HG03103 (cell line): ENCODE measurements around the gene ALX1.

Experiments used
- ATAC-seq: cut with Tn5 transposase; IDR thresholded peaks from one replicate; pipeline ENCODE4 v1.9.1; 2021; ENCODE audit warnings: low read depth; ENCODE audit not compliant: unreplicated experiment

Gene ALX1

GRCh38 chr12:85280165-85280983 lies at the start of gene ALX1:
TSS of gene ALX1 (plus strand) at chr12:85280220. CDS start at chr12:85280262, 42 bp downstream.
- no peak for ATAC-seq

DNA sequence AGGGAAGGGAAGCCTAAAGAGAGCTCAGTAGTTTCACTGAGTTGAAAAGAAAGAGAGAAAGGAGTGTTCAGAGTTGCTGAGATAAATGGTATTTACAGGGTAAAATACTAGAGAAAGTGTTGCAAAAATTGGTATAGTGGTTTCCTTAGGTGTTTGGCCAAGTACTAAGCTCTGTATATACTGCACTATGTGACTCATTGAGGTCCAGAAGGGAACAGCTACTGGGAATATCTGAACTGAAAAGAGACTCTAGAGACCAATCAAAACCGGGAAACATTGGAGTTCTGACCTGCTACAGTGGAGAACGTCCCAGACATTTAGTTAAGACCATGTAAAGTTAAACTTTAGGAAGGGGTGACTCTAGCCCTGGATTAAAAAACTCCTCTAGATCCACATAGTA lies 42.7 kb upstream of the ALX1 start:
- ATAC-seq = no peak

DNA sequence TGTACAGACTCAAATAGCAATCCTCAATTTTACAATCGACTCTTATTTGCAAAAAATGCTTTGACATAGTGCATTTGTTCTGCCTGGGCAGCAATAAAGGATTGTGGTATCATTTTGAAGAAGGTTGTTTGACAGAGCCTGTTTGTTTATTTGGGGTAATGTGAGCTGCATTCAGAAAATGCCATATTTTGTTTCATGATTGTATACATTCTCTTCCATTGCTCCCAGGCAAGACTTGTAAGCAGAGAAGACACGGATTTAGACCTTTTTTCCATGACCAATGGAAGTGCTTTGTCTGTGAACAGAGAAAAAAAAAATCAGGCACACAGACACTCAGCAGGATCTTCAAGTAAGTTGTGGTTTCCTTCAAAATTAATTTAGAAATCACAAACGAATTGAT lies 35.5 kb upstream of the ALX1 start:
- no peak for ATAC-seq

- ATAC-seq = no peak
Observed at GRCh38 chr12:85253853-85254252, 26.2 kb upstream of the ALX1 start.

DNA sequence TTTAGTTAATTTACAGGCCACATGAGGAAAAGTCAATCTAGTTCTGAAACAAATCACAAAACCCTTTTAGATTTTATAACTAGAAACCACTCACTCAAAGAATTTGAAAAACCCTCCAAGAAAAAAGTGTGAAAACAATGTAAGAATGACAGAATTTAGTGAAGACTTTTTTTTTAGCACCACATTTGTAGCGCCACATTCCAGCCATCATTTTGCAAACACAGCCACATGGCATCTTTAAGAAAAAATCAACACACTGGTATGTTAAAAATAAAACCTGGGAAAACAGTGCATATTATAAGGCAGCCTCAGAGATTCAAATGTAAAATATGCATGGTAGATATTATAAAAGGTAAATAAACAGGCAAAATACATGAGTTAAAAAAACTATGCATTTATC lies 22.3 kb upstream of the ALX1 start:
- no peak for ATAC-seq

DNA sequence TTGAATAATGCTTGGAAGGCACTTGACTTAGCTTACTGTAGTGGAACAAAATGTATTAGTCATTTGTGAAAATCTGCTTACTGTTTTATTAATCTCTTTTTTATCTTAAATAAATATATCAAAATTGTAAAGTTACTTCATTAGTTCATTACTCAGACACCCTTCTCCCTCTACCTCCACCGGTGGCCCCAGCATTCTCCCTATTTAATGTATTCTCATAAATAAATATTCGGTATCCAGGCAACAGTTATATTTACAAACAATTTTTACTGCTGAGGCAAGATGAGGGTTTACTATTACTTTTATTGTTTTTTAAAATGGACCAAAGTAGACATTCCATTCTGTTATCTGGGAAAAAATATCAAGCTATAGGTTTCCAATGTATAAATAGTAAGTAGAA lies 19.6 kb upstream of the ALX1 start:
- no peak for ATAC-seq

DNA sequence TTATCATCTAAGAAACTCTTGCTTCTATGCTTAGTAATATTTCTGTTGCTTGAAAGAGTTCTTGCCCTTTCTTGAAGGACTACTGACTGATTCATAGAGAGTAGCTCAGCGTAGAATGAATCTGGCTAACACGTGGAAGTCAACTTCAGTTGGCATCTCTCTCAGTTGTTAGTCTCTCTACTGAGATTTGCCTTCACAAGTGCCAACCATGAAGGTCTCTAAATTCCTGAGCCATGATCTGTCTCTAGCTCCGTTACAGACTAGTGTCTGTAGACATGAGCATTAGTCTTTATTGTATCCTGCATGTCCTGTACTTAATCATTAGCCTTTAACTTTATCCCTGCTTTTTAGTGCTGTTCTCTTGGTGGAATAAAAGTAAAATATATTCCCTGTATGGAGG lies 19.1 kb upstream of the ALX1 start:
- ATAC-seq = no peak

DNA sequence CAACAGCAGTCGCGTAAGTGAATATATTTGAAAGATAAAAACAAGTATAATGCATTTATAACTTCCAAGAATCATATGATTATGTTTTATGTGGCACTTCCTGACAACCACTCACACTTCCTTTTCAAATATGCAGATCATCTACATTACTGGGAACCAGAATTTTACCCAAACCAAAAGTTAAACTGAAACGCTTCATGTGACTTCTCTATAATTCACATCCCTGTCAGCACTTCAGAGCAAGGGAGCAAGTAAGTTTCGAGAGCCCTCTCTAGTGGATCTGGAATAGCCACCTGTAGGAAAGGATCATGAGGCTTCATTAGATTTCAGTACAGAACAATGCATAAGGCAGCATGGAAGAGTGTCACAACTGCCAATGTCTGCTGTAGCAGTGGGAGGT lies 13.7 kb upstream of the ALX1 start:
- ATAC-seq = no peak

DNA sequence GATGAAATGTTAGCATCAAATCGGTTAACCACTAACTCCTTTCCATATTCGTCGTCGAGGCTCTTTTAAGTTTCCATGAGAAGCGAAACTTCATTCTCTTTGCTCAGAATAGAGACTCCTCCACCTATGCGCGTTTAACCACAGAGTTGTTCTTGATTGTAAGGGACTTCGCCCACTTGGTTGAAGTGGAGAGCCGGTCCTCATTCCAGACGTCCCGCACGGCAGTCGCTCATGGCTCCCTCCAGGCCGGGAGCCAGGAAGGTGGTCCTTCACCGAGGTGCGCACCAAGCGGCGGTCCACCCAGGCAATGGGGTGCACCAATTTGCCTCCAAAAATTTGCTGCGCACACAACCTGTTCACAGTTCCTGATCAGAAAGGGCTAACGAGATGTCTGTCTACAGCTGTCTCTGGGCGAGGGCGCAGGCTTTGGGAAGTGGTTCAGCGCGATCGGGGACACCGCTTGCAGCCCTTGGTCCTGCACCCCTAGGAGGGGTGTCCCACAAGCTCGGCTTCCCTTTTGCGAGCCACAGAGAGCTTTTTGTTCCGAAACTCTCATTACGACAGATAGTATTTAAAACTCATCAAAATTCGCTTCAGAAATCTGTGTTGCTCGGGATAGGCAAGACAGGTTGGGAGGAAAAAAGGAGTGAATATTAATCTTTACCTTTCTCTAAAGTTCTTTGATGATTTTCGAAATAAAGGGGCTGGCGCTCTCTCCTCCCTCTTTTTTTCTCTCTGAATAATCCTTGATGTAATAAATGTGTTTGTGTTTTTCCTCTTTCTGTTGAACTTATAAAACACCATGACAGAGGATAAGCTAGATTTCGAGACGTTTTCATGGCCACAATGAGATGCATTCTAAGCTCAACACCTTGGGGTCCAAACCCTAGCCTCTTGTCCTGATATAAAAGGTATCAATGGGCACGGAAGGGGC lies 6.4 kb upstream of the ALX1 start:
- ATAC-seq = peak; percentile 53

GRCh38 chr12:85274315-85274651 lies 5.7 kb upstream of the ALX1 start:
- no peak for ATAC-seq

- ATAC-seq = no peak
Observed at GRCh38 chr12:85275374-85275773, 4.6 kb upstream of the ALX1 start.

DNA sequence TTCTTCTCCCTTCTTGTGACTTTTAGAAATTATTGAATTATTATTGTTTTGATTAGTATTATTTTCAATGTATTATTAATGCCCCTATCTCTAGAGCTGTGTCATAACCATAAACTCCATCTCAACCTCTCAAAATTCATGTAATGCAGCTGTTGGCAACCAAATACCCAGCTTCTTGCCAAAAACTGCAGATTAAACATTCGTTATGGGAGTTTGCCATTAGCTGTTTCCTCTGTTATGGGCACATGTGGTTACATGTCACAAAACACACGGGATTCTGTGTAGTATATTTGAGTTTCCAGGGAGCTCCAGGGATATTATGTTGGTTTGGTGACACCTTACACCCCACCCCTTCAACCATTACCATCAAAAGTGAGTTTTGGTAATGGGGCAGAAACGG lies 2.8 kb upstream of the ALX1 start:
- ATAC-seq = no peak

- no peak for ATAC-seq
Observed at GRCh38 chr12:85277900-85278597, 2.0 kb upstream of the ALX1 start.

DNA sequence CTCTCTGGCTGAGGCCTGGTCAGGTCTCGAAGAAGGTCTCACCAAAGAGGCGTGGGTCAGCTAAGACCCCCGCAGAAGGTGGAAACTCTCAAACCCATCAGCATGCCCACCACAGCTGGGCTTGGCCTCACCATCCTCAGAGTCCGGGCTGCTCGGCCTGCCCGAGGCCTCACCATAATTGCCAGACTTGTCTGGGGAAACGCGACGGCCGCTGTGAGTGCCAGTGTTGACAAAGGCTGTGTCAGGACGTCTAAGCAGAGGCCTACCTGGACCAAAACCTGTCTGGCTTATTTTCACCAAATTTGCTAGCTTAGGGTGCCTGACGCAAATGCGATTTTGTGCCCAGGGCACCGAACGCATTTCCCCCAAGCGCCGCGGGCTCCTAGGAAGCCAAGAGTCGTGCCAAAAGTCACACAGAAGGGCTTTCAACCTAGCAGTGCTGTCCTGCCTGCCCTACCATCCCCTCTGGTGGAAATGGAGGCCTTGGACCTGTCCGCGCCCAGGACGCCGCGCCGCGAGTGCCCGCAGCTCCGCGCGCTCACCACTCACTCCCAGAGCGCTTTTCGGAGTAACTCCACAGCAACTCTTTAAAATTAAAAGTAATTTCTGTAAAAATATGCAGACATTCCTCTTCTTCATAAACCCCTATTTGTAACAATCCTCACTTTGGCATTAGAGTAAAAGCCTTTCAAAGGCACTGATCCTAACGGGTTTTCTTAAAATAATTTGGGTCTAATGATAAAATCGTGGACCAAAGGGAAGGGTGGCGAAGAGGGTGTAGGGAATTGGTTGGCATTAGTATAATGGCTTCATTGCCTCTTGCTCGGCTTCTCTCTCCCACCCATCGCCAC lies 1.2 kb upstream of the ALX1 start:
- ATAC-seq = no peak

- no peak for ATAC-seq
Observed at GRCh38 chr12:85279449-85280164, 413 bp upstream of the ALX1 start.

- ATAC-seq = no peak
Observed at GRCh38 chr12:85280984-85281630, 1.1 kb downstream of the ALX1 start.

DNA sequence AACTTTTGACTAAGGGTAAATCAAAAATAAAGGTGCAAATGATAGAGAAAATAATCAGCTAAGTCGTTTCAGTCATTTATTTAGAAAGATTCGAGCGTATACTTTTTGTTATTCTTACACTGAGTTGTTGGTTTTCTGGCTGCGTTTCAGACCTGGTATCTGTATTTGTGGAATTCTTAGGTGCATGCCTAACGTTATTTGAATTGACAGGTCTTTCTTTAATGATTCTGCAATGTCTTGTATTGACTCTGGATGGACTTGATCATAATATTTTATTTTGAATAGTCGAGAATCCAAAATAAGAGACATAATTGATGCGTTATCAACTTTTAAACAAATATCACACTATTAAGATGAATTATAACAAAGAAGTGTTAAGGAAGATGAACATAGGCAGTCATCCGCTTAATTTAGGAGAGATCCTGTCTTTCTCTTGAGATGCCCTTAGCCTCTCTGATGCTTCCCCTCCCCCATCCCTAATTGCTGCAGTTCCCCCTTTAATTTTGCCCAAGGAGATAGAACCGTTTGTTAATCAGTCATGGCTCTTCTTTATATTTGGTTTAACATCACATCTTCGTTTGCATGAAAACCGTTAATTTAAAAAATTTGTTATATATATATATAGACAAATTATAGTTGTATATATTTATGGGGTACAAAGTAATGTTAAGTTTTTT lies 1.8 kb downstream of the ALX1 start:
- ATAC-seq = no peak

DNA sequence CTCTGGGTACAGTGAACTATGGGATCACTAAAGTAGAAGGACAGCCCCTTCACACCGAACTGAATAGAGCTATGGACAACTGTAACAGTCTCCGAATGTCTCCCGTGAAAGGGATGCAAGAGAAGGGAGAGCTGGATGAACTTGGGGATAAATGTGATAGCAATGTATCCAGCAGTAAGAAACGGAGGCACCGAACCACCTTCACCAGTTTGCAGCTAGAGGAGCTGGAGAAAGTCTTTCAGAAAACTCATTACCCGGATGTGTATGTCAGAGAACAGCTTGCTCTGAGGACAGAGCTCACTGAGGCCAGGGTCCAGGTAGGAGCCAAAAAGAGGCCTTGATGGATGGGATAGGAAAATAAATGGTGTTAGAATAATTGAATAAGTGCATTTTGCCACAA lies 3.5 kb downstream of the ALX1 start:
- ATAC-seq = no peak

DNA sequence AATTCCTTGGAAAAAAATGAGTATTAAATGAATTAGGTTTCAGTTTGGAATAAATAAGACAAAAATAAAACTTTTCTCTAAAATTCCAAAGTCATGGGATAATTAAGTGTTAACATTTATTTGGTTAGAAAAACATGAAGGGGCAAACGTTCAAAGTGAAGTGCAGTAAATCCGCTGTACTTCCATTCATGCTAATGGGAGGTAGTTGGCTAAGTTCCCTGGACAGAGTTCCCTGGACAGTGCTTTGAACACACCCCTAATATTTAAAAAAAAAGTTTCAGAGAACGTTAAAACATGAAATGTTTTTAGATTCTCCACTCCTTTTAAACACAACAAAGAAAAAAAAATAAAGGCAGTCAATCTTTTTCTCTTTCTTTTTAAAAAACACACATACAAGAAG lies 16.3 kb downstream of the ALX1 start:
- ATAC-seq = no peak
